Heart right ventricle (tissue), 16 donors: ENCODE results near the gene CHD6. TPM values are rescaled to one million over a fixed set of nuclear protein-coding genes. Genes with fewer than 3 reads are reported as not detected.

ENCODE experiments used
- ATAC-seq, 8 donors: fragments of 200-7000 bp; cut with Tn5 transposase; one replicate each; pipeline ENCODE4 v1.9.1; 2020; ENCODE audit warnings: mild to moderate bottlenecking in 8 of 8, moderate library complexity in 8 of 8, moderate number of reproducible peaks in 1 of 8
- DNase-seq, 2 donors: peaks; one replicate each; pipeline ENCODE4 v3.0.0-alpha.2; 2020
- H3K27ac ChIP-seq, 10 donors: fragments of 200-600 bp; sonication (generic) in 2 of 10; one replicate each; pipeline versions ENCODE4 v1.5.0 to v1.8.0; 2020 to 2022; ENCODE audit warnings: mild to moderate bottlenecking in 3 of 10
- H3K27me3 ChIP-seq, 7 donors: fragments of 200-600 bp; one replicate each; pipeline ENCODE4 v1.8.0; 2021 to 2022; ENCODE audit warnings: mild to moderate bottlenecking in 2 of 7
- H3K36me3 ChIP-seq, 9 donors: fragments of 200-600 bp; sonication (generic) in 1 of 9; one replicate each; pipeline versions ENCODE4 v1.5.0 to v1.8.0; 2020 to 2022; ENCODE audit warnings: mild to moderate bottlenecking in 2 of 9
- H3K4me1 ChIP-seq, 9 donors: fragments of 200-600 bp; sonication (generic) in 1 of 9; one replicate each; pipeline versions ENCODE4 v1.5.0 to v1.8.0; 2020 to 2022; ENCODE audit warnings: mild to moderate bottlenecking in 4 of 9
- H3K4me3 ChIP-seq, 10 donors: fragments of 200-600 bp; sonication (generic) in 2 of 10; one replicate each; pipeline versions ENCODE4 v1.5.0 to v1.8.0; 2020 to 2022; ENCODE audit warnings: mild to moderate bottlenecking in 7 of 10, moderate library complexity in 2 of 10
- H3K9me3 ChIP-seq, 11 donors: fragments of 200-600 bp in 10 of 11; sonication (generic) in 2 of 11; one replicate each; pipeline versions ENCODE4 v1.5.0 to v1.8.0; 2013 to 2022; ENCODE audit warnings: mild to moderate bottlenecking in 2 of 11, control low read depth in 1 of 11, moderate library complexity in 1 of 11
- CTCF ChIP-seq, 9 donors: fragments of 200-600 bp; sonication (generic) in 2 of 9; IDR thresholded peaks; one replicate each; pipeline versions ENCODE4 v1.5.0 to v1.8.0; 2021 to 2022; ENCODE audit warnings: antibody characterized with exemption in 9 of 9, mild to moderate bottlenecking in 5 of 9, moderate library complexity in 1 of 9
- WGBS, 2 donors: extraction: QIAGEN DNeasy Blood & Tissue Kit; methylation state at CpG; one replicate each; pipeline ENCODE4 v1.1.7; 2013; ENCODE audit warnings: inconsistent platforms in 1 of 2; 5-methylcytosine and 5-hydroxymethylcytosine counted together
- intact Hi-C, 10 donors: fragments of 100-400 bp; cut with DNase I; formaldehyde crosslinking; loops; one replicate each; pipeline versions ENCODE4 v1.11.1 to v1.14.2; 2022
- polyA plus RNA-seq, 2 donors: library from polyadenylated mRNA; stranded (reverse); fragments of 200-250 nt; gene quantifications; one replicate each; pipeline ENCODE4 v1.2.3, GENCODE V29; 2013
- total RNA-seq, 10 donors: library from RNA; stranded (reverse); fragmentation: NEBNext Ultra II Directional in 3 of 10; extraction: Animal tissue kit (Norgen Biotek cat#: 25700) in 3 of 10; gene quantifications; one replicate each; pipeline versions ENCODE4 v1.2.1 to v1.2.4, GENCODE V29; 2021 to 2023
- donor health status: Arrhythmogenic right ventricular cardiomyopathy.
- donor health status: ischemic (EF 13 %, LVEDD 7.1; RV severe dilation, severe dysfunction).
- donor health status: healthy with polysubstance abuse.
- donor health status: DM: no; HTN: yes; CAD: no.
- donor health status: DM: no; HTN: no; CAD: no.
- donor health status: ischemic (EF 25% LVEDD 6.9; RV normal size, moderate dysfunction).
- donor health status: ischemic (EF 25% LVEDD 5.7; RV mildly dilated, moderate dysfunction).
- donor health status: healthy.
- donor health status: DM: yes; HTN: yes; CAD: no.
- donor health status: Ischemic cardiomyopathy.
- donor health status: ischemic (EF 35%, LVEDD 5.7; RV mildly dilated, moderate dysfunction).
- donor health status: nonischemic (EF 11% LVEDD 7.7; RV severe dilation, severe dysfunction).
- donor health status: DM: yes; HTN: yes; CAD: no.
- donor health status: PGD.
- donor health status: ischemic (EF 29% LVEDD 5.4; RV normal size, mild dysfunction).
- donor health status: nonischemic (EF 23%, LVEDD 6.1; RV moderate dilation, normal function).

CHD6 gene
- total and polyA plus RNA-seq, 12 donors, result 3.0 to 52.9 (median 39.5) TPM

DNA sequence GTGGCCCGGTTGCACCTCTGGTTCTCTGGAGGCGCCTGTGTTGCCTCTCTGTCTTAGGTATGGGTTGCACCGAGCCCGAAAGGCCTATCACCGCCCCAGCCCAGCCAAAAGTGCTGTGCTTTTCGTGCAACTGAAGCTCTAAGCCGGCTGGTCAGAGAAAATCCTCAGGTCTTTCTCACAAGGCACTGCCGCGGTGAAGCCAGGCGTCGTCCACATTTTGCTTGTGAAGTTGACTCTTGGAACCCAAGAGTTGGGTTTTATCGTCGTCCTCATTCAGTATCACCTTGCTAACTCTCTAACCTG is 250.8 kb downstream of the CHD6 start:
- no peak for DNase-seq
- Histone ChIP-seq H3K4me1 (peaks cover 4 to 18% (median 9%) of the 10 kb centered on the region in 9 donors), H3K9me3 (peaks cover 0 to 8% (median 0%) of the 10 kb centered on the region in 11 donors), H3K4me3 (peak overlapping the region in 4 of 10 donors; percentile 40 to 60 (median 53)), H3K36me3 (no peaks in the 10 kb centered on the region), H3K27me3 (peaks cover 0 to 47% (median 27%) of the 10 kb centered on the region in 7 donors), H3K27ac (peak overlapping the region in 3 of 10 donors; percentile 62 to 76 (median 64))
- intact Hi-C loops, result no loop called here
- ATAC-seq, result no peak
- no peak for TF ChIP-seq CTCF (IDR thresholded peaks at IDR 0.05)
- WGBS, 2 donors, result 69 to 73% methylated on average over 13 of the region's 13 CpGs

DNA sequence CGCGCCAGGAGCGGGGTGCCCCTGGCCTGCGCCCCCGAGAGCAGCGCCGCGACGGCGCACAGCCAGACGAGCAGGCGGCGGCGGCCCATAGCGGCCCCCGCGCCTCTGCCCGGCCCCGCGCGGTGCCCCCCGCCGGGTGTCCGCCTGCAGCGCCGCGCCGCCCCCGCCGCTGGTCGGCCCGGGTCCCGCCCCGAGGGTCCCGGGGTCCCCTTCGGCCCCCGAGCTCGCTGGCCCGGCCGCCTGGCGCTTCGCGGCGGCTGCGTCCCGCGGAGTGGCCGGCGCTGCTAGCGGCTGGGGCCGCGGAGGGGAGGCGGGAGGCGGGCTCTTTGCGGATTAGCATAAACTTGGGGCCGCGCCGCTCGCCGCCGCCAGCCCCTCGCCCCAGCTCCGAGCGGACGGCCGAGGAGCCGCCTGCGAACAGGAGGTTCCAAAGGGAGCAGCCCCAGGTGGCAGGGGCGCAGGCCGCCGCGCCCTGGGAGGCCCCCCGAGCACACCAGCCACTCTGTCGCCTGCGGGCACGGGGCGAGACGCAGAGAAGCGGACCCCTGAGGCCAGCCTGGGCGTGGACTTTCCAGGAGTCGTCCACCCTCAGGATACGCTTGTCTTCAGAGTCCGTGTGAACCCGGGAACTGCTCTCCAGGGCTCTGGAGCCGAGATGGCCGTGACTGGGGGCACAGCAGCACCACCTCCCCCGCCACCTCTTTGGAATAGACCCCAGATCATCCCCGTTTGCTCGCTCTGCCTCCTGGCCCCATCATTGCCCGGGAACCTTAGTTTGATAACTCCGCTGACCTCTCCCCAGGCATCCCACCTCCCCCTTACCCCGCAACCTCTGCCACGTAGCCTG is 251.4 kb downstream of the CHD6 start, which contains the start of gene EMILIN3:
Gene EMILIN3, minus strand, starts transcription at position 273 of the 847 bp plus-strand sequence. Its CDS starts 184 bp downstream, at position 89.
- intact Hi-C loops, result no loop called here
- Histone ChIP-seq H3K36me3 (no peaks in the 10 kb centered on the region), H3K4me3 (peak within 1 kb of the TSS; percentile 29 to 60 (median 47)), H3K27me3 (peaks cover 0 to 47% (median 27%) of the 10 kb centered on the region in 7 donors), H3K9me3 (peaks cover 0 to 8% (median 0%) of the 10 kb centered on the region in 11 donors), H3K4me1 (peaks cover 4 to 24% (median 13%) of the 10 kb centered on the region in 9 donors), H3K27ac (peak within 1 kb of the TSS in 4 of 10 donors; percentile 57 to 76 (median 63))
- TF ChIP-seq CTCF (IDR thresholded peaks at IDR 0.05), result no peak
- ATAC-seq (peak in 4 of 8 donors; percentile 10 to 46 (median 28)), DNase-seq (no peak)
- WGBS, 2 donors, result 7 to 11% methylated on average over 50 to 93 of the region's 93 CpGs

DNA sequence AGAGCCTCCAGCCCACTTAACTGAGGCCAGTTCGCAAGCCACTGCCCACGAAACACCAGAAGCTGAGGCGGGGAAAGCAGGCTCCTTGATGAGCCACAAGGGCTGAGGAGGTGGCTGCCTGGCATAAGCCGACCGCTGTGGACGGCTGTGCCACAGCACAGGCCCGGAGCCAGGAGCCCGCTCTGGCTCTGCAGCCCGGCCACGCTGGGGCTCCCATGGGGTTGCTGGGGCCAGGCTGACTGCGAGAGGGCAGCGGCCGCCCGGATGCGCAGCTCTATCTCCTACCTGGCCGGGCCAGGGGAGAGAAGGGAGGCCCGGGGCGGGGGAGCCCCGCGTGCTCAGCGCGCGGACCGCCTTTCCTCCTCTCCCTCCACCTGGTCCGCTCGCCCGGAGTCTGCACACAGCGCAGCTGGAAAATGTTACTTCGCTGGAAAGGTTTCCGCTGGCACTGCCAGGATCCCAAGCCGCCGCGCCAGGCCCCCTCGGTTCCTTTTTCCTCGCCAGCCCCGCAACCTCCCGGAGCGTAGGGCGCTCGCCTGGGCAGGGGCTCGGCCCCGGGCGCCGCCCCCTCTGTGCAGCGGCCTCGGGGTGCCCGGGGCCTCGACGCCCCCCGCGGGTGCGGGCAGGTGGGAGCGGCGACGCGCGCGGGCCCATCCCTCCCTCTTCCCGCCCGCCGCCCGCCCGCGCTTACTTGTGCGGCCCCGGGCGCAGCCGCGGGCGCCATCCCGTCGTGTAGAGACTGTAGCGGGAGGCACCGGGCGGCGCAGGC is 252.2 kb downstream of the CHD6 start:
- no peak for TF ChIP-seq CTCF (IDR thresholded peaks at IDR 0.05)
- H3K36me3 ChIP-seq, result no peaks in the 10 kb centered on the region
- peaks cover 4 to 32% (median 15%) of the 10 kb centered on the region in 9 donors for H3K4me1 ChIP-seq
- H3K9me3 ChIP-seq, result peaks cover 0 to 1% (median 0%) of the 10 kb centered on the region in 11 donors
- peak overlapping the region in 4 of 10 donors; percentile 51 to 75 (median 56) for H3K27ac ChIP-seq
- peak overlapping the region; percentile 20 to 60 (median 46) for H3K4me3 ChIP-seq
- intact Hi-C loops, result no loop called here
- ATAC-seq (peak in 4 of 8 donors; percentile 3 to 29 (median 8)), DNase-seq (no peak)
- WGBS, 2 donors, result 4 to 5% methylated on average over 75 to 76 of the region's 76 CpGs
- H3K27me3 ChIP-seq, result peaks cover 0 to 47% (median 27%) of the 10 kb centered on the region in 7 donors
